Effector memory CD8-positive, alpha-beta T cell (primary cell): Measurements from ENCODE around the gene GPR42.

Experiments
- ATAC-seq: fragments of 150-1000 bp; cut with Tn5 transposase; replicated peaks from 2 replicates; pipeline ENCODE4 v1.10.0; 2021; ENCODE audit warnings: mild to moderate bottlenecking, moderate library complexity
- DNase-seq, 3 experiments: peaks; one replicate each; pipeline ENCODE4 v3.0.0; 2021
- H3K27ac Mint-ChIP-seq, 2 donors: one replicate each; pipeline ENCODE4 v1.8.0; 2022; ENCODE audit warnings: mild to moderate bottlenecking in 2 of 2, mixed read lengths in 2 of 2, moderate library complexity in 2 of 2
- H3K27me3 Mint-ChIP-seq, 2 donors: one replicate each; pipeline ENCODE4 v1.8.0; 2022; ENCODE audit warnings: mixed read lengths in 2 of 2
- H3K36me3 Mint-ChIP-seq: one replicate; pipeline ENCODE4 v1.8.0; 2022; ENCODE audit warnings: mild to moderate bottlenecking, moderate library complexity, mixed read lengths; ENCODE audit not compliant: insufficient read depth
- H3K4me1 Mint-ChIP-seq, 2 donors: one replicate each; pipeline ENCODE4 v1.8.0; 2022; ENCODE audit warnings: low read depth in 2 of 2, mixed read lengths in 2 of 2
- H3K4me3 Mint-ChIP-seq, 2 donors: one replicate each; pipeline ENCODE4 v1.8.0; 2022; ENCODE audit warnings: mild to moderate bottlenecking in 2 of 2, mixed read lengths in 2 of 2, moderate library complexity in 2 of 2
- H3K9me3 Mint-ChIP-seq, 2 donors: one replicate each; pipeline ENCODE4 v1.8.0; 2022; ENCODE audit warnings: mixed read lengths in 2 of 2

Gene GPR42

GRCh38 chr19:35380450-35381124 is 9.7 kb downstream of the GPR42 start:
- H3K36me3 Mint-ChIP-seq, result no peaks in the 10 kb centered on the region
- peaks cover 0 to 5% of the 10 kb centered on the region in 2 donors for H3K4me1 Mint-ChIP-seq
- DNase-seq, result no peak
- ATAC-seq, result no peak
- no peaks in the 10 kb centered on the region for H3K9me3 Mint-ChIP-seq
- peaks cover 4 to 39% of the 10 kb centered on the region in 2 donors for H3K27me3 Mint-ChIP-seq
- H3K4me3 Mint-ChIP-seq, result no peak overlapping the region
- H3K27ac Mint-ChIP-seq, result no peak overlapping the region

DNA sequence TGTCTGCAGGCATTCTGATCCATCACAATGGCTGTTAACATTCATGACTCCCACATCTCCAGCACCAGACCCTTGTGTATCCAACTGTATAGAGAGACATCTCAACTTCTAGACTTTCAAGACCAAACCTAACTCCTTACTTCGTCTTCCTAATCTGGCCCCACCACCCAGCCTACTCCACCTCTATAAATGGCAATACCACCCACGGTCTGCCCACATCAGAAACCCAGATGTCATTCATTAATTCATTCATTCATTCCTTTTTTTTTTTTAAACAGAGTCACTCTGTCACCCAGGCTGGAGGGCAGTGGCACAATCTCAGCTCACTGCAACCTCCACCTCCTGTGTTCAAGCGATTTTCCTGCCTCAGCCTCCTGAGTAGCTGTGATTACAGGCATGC is 10.4 kb downstream of the GPR42 start:
- peaks cover 0 to under 1% of the 10 kb centered on the region in 2 donors for H3K9me3 Mint-ChIP-seq
- no peaks in the 10 kb centered on the region for H3K36me3 Mint-ChIP-seq
- H3K27me3 Mint-ChIP-seq, result peaks cover 4 to 39% of the 10 kb centered on the region in 2 donors
- peaks cover 0 to 2% of the 10 kb centered on the region in 2 donors for H3K4me1 Mint-ChIP-seq
- no peak overlapping the region for H3K27ac Mint-ChIP-seq
- ATAC-seq (no peak), DNase-seq (no peak)
- no peak overlapping the region for H3K4me3 Mint-ChIP-seq

DNA sequence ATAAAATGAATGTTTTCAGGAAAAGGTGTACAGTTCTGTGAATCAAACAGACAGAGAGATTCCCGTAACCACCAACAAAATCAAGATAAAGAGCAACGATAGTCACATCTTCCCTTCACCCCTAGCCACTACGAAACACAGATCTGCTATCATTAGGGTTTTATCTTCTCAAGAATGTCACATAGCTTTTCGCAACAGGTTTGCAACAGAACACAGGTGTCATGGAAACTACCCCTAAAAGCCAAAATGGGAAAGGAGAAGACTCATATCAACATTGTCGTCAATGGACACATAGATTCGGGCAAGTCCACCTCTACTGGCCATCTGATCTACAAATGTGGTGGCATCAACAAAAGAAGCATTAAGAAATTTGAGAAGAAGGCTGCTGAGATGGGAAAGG is 11.1 kb downstream of the GPR42 start:
- no peak overlapping the region for H3K4me3 Mint-ChIP-seq
- peaks cover 4 to 39% of the 10 kb centered on the region in 2 donors for H3K27me3 Mint-ChIP-seq
- peaks cover 0 to 2% of the 10 kb centered on the region in 2 donors for H3K9me3 Mint-ChIP-seq

DNA sequence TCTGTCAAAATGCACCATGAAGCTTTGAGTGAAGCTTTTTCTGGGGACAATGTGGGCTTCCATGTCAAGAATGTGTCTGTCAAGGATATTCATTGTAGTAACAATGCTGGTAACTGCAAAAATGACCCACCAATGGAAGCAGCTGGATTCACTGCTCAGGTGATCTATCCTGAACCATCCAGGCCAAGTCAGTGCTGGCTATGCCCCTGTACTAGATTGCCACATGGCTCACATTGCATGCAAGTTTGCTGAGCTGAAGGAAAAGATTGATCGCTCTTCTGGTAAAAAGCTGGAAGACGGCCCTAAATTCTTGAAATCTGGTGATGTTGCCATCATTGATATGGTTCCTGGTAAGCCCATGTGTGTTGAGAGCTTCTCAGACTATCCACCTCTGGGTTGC is 12.7 kb downstream of the GPR42 start:
- Mint-ChIP-seq H3K27ac (no peak overlapping the region), H3K4me3 (no peak overlapping the region), H3K27me3 (peaks cover 4 to 39% of the 10 kb centered on the region in 2 donors), H3K9me3 (peaks cover 0 to 2% of the 10 kb centered on the region in 2 donors), H3K4me1 (no peaks in the 10 kb centered on the region), H3K36me3 (no peaks in the 10 kb centered on the region)
- ATAC-seq (no peak), DNase-seq (no peak)

More for the DNA sequence above, 11.1 kb downstream of the GPR42 start:
- DNase-seq, result no peak
- ATAC-seq, result no peak
- Mint-ChIP-seq H3K4me1 (peaks cover 0 to 2% of the 10 kb centered on the region in 2 donors), H3K36me3 (no peaks in the 10 kb centered on the region), H3K27ac (no peak overlapping the region)

- no peaks in the 10 kb centered on the region for H3K36me3 Mint-ChIP-seq
- H3K27me3 Mint-ChIP-seq, result peaks cover 0 to 12% of the 10 kb centered on the region in 2 donors
- H3K9me3 Mint-ChIP-seq, result peaks cover 0 to 2% of the 10 kb centered on the region in 2 donors
- H3K4me1 Mint-ChIP-seq, result no peaks in the 10 kb centered on the region
- DNase-seq (no peak), ATAC-seq (no peak)
- no peak overlapping the region for H3K27ac Mint-ChIP-seq
- no peak overlapping the region for H3K4me3 Mint-ChIP-seq
These were observed 17.6 kb downstream of the GPR42 start for GRCh38 chr19:35388277-35389054.

GRCh38 chr19:35389192-35389861 is 18.5 kb downstream of the GPR42 start:
- DNase-seq (no peak), ATAC-seq (no peak)
- Mint-ChIP-seq H3K27ac (no peak overlapping the region), H3K27me3 (peaks cover 0 to 8% of the 10 kb centered on the region in 2 donors), H3K4me3 (no peak overlapping the region), H3K36me3 (no peaks in the 10 kb centered on the region), H3K4me1 (no peaks in the 10 kb centered on the region), H3K9me3 (peaks cover 0 to 2% of the 10 kb centered on the region in 2 donors)

DNA sequence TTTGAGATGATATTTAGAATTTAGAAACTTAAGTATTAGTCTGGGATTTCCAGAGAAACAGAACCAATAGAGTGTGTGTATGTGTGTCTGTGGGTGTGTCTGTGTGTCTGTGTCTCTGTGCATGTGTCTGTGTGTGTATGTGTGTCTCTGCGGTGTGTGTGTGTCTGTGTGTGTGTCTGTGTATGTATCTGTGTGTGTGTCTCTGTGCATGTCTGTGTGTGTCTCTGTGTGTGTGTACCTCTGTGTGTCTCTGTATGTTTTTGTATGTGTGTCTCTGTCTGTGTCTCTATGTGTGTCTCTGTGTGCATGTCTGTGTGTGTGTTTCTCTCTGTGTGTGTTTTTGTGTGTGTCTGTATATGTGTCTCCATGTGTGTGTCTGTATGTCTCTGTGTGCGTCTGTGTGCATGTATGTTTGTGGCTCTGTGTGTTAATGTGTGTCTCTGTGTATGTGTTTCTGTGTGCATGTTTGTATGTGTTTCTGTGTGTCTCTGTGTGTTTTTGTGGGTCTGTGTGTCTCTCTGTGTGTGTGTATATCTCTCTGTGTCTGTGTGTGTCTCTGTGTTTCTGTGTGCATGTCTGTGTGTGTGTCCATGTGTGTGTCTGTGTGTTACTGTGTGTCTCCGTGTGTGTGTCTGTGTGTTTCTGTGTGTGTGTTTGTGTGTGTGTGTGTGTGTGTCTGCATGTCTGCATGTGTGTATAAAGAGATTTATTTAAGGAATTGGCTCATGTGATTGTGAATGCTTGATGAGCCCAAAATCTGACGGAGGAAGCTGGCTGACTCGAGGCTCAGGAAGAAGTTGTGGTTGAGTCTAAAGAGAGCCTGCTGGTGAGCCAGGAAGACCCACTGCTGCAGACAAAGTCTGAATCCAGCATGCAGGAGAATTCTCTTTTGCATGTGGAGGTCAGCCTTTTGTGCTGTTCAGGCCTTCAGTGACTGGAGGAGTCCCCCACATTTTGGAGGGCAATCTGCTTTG is 22.2 kb downstream of the GPR42 start:
- H3K36me3 Mint-ChIP-seq, result no peaks in the 10 kb centered on the region
- H3K4me1 Mint-ChIP-seq, result no peaks in the 10 kb centered on the region
- no peak overlapping the region for H3K27ac Mint-ChIP-seq
- no peak for ATAC-seq
- DNase-seq, result no peak
- no peak overlapping the region for H3K4me3 Mint-ChIP-seq
- no peaks in the 10 kb centered on the region for H3K9me3 Mint-ChIP-seq
- H3K27me3 Mint-ChIP-seq, result no peaks in the 10 kb centered on the region

DNA sequence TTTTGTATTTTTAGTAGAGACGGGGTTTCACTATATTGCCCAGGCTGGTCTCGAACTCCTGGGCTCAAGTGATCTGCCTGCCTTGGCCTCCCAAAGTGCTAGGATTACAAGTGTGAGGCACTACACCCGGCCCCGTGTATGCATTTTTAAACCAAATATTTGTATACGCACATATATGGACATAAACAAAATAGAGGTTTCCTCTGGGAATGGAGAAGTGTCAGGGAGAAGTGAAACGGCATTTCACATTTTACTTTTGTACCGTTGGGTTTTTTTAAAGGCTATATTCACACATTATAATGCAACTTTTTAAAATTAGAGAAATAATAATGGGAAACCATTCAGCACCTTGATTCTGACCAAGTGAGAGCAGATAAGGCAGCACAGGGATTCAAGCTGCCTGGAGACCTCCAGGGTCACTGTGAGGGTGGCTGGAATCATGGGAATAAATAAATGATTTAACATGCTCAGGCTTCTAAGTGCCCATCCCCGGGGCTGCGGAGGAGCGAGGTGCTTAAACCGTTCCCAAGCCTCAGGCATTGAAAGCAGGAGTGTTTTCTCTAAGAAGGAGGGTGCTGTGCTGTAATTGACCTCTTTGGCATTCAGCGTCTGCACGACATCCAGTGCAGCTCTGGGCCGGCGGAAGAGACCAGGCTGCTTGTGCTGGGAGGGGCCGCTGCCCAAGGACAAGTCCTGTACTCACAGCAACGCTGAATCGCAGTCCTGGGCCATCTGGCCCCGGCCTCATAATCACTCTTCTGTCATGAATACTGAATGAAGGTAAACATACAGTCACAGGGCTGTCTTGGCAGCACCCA is 24.7 kb downstream of the GPR42 start:
- no peak overlapping the region for H3K4me3 Mint-ChIP-seq
- no peaks in the 10 kb centered on the region for H3K4me1 Mint-ChIP-seq
- H3K36me3 Mint-ChIP-seq, result no peaks in the 10 kb centered on the region
- no peak overlapping the region for H3K27ac Mint-ChIP-seq
- no peak for DNase-seq
- no peaks in the 10 kb centered on the region for H3K9me3 Mint-ChIP-seq
- ATAC-seq, result no peak
- peaks cover 14% of the 10 kb centered on the region in 2 donors for H3K27me3 Mint-ChIP-seq

DNA sequence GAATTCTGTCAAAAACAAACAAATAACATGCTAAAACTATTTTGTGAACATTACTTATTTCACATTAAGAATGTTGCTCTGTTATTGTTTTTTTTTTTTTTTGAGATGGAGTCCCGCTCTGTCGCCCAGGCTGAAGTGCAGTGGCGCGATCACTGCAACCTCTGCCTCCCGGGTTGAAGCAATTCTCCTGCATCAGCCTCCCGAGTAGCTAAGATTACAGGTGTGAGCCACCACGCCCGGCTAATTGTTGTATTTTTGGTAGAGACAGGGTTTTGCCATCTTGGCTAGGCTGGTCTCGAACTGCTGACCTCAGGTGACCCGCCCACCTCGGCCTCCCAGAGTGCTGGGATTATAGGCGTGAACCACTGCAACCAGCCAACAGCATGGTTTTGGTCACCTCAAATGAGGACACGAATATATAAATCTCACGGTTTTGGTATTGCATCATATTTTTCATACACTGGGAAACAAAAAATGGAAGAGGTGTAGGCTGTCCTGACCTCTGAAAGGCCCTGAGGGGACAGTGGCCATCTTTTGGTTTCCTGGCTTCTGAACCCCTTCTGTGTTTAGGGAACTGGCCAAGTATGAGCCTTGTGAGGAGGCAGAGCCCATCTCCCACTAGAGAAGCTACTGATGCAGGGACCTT is 25.5 kb downstream of the GPR42 start:
- H3K4me3 Mint-ChIP-seq, result no peak overlapping the region

DNA sequence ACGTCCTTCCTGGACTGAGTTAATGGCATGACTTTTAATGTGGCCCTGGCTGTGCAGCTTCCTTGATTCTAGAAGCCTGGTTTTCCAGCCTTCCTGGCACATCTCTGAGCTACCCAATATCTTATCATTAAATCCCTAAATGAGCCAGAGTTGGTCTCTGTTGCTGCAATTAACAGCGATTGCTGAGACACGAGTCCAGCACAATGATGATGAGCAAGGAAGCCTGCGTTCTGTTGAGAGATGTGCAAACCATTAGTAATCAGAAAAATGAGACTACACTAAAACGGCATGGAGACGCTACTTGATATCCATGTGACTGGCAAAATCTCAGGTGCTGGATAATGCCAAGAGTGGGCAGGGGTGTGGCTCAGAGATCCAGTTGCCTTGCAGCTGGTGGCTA is 26.2 kb downstream of the GPR42 start:
- Mint-ChIP-seq H3K27ac (no peak overlapping the region), H3K9me3 (no peaks in the 10 kb centered on the region), H3K36me3 (no peaks in the 10 kb centered on the region), H3K27me3 (peaks cover 14% of the 10 kb centered on the region in 2 donors), H3K4me1 (no peaks in the 10 kb centered on the region), H3K4me3 (no peak overlapping the region)
- DNase-seq, result no peak
- ATAC-seq, result no peak

More for the DNA sequence above, 25.5 kb downstream of the GPR42 start:
- no peak for DNase-seq
- no peak overlapping the region for H3K27ac Mint-ChIP-seq
- peaks cover 14% of the 10 kb centered on the region in 2 donors for H3K27me3 Mint-ChIP-seq
- H3K4me1 Mint-ChIP-seq, result no peaks in the 10 kb centered on the region
- H3K36me3 Mint-ChIP-seq, result no peaks in the 10 kb centered on the region
- ATAC-seq, result no peak
- H3K9me3 Mint-ChIP-seq, result no peaks in the 10 kb centered on the region

- H3K4me1 Mint-ChIP-seq, result peaks cover 0 to under 1% of the 10 kb centered on the region in 2 donors
- no peak for ATAC-seq
- no peak for DNase-seq
- no peaks in the 10 kb centered on the region for H3K9me3 Mint-ChIP-seq
- H3K4me3 Mint-ChIP-seq, result no peak overlapping the region
- H3K27ac Mint-ChIP-seq, result no peak overlapping the region
- H3K27me3 Mint-ChIP-seq, result peaks cover 14% of the 10 kb centered on the region in 2 donors
- H3K36me3 Mint-ChIP-seq, result no peaks in the 10 kb centered on the region
These were observed 27.7 kb downstream of the GPR42 start for GRCh38 chr19:35398570-35398969.

DNA sequence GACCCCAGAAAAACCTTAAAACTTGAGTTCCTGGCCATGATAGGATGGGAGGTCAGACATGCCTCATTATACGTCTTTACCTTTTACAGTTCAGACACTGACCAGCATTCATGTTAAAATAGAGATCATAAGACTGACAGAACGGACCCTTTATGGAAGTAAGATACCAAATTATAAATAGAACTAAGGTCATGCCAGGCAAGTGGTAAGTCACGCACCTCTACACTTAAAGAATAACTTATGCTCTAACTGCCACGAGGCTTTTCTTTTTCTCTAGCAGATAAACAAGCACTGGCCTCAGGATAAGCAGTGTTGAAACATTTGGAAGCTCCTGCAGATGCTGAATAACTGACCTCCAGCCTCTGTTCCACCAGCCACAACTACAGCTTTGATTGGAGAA is 28.4 kb downstream of the GPR42 start:
- Mint-ChIP-seq H3K27ac (no peak overlapping the region), H3K4me3 (no peak overlapping the region)
- DNase-seq, result no peak

More for the DNA sequence above, 28.4 kb downstream of the GPR42 start:
- peaks cover 14% of the 10 kb centered on the region in 2 donors for H3K27me3 Mint-ChIP-seq
- H3K4me1 Mint-ChIP-seq, result peaks cover 0 to 1% of the 10 kb centered on the region in 2 donors
- peaks cover under 1% of the 10 kb centered on the region for H3K36me3 Mint-ChIP-seq
- H3K9me3 Mint-ChIP-seq, result no peaks in the 10 kb centered on the region
- ATAC-seq, result no peak
